DND-41 (cell line): ENCODE measurements around the gene TPM3.

ENCODE experiments used
- CTCF ChIP-seq: IDR thresholded peaks from 2 replicates; pipeline ENCODE4 v1.5.1; 2012; ENCODE audit warnings: borderline replicate concordance, low read length, moderate library complexity, mild to moderate bottlenecking; ENCODE audit not compliant: poor library complexity, severe bottlenecking; ENCODE audit errors: extremely low read depth
- EZH2 ChIP-seq: IDR thresholded peaks from 3 replicates; pipeline ENCODE4 v1.6.1; 2012; ENCODE audit warnings: borderline replicate concordance, low read depth, mild to moderate bottlenecking, moderate library complexity, low read length, inconsistent platforms; ENCODE audit not compliant: severe bottlenecking

- TF ChIP-seq CTCF (no peak), EZH2 (no peak)
These were observed 32.3 kb downstream of the TPM3 start for GRCh38 chr1:154159554-154159953.
